HG02870 (cell line): ENCODE data around the gene DDX23.
A peak's percentile ranks its signal among the peaks of the same experiment; 100 is the strongest.
"Not testable (repeated sequence)": the region's sequence is repeated elsewhere in the genome, so short reads cannot be mapped to it uniquely, and the experiment has no call there.

Source experiments
- ATAC-seq: cut with Tn5 transposase; IDR thresholded peaks from one replicate; pipeline ENCODE4 v1.9.1; 2021; ENCODE audit warnings: mild to moderate bottlenecking, moderate library complexity; ENCODE audit not compliant: unreplicated experiment

DDX23 gene

DNA sequence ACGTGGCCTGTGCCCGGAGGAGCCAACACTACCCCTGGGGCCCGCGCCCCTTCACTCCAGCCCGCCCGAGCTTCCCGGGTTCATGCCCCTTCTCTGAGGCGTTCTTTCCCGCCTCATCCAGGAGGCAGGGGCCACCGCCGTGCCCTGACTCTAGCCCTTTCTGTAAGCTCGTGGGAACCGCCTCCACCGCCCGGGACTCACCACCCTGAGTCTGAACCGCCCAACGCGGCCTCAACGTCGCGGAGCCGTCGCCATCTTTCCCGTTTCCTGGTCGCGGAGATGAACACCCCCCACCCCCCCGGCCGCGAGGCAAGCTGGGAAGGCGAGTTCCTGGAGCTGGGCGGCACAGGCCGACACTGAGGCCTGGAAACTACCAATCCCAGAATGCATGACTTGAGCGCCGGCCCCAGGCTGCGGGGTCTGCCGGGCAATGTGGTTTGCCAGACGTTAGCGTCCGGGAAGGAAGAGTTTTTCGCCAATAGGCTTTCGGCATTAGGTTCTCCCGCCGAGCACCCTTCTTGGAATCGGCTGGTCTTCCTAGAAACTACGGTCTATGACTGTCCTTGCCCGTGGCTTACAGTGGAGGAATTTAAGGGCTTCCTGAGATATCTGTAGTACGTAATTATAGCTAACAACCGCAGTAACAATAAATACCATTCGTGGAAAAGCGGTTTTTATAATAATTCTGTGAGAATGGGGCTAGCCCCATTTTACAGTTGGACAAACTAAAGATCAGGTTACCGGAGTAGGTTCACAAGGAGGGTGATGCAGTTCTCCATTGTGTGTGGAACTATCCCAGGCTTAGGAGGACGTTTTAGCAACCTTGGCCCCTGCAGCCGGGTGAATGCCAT is at the start of gene DDX23:
DDX23 (minus strand) TSS at position 281 of the 851 bp plus-strand sequence. CDS start 6,381 bp downstream, outside the sequence.
- peak; percentile 90 for ATAC-seq

DNA sequence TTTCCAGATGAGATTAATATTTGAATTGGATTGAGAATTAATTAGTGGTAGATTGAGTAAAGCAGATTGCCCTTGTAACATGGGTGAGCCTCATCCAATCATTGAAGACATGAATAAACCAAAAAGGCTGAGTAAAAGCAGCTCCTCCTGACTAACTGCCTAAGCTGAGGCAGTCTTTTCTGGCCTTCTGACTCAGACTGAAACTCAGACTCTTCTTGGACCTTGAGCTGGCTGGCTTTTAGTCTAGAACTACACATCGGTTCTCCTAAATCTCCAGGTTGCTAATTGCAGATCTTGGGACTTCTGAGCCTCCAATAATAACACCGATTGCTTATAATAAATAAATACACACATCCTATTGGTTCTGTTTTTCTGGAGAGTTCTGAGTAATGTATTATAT is 49.3 kb upstream of the DDX23 start:
- peak; percentile 63 for ATAC-seq

DNA sequence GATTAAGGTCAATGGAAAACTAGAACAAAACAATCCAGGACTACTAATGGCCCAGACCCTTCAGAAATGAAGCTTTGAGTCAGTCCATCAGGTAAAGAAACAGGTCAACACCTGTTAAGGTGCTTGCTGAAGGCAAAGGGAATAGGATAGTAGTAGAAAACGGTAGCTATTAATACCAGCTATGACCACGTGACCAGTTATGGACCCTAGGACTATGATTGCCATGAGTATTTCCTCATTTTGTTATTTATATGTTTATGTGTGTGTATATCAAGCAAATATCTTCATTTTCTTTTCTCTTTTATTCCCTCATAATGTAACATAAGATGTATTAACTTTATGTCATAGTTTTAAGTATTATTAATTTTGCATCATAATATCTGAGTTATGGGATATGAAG is 47.7 kb upstream of the DDX23 start:
- no peak for ATAC-seq

DNA sequence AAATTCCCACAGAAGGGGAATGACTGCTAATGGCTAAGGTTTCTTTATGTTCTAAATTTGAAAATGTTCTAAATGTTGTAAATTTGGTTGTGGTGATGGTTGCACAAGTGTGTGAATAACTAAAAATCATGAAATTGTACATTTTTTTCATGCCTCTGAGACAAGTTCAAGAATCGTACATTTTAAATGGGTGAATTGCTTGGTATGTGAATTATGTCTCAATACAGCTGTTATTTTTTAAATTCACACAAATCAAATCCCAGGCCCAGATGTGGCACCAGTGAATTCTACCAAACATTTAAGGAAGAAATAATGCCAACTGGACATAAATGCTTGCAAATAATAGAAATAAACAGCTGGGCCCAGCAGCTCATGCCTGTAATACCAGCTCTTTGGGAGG is 42.3 kb upstream of the DDX23 start:
- ATAC-seq, result no peak

DNA sequence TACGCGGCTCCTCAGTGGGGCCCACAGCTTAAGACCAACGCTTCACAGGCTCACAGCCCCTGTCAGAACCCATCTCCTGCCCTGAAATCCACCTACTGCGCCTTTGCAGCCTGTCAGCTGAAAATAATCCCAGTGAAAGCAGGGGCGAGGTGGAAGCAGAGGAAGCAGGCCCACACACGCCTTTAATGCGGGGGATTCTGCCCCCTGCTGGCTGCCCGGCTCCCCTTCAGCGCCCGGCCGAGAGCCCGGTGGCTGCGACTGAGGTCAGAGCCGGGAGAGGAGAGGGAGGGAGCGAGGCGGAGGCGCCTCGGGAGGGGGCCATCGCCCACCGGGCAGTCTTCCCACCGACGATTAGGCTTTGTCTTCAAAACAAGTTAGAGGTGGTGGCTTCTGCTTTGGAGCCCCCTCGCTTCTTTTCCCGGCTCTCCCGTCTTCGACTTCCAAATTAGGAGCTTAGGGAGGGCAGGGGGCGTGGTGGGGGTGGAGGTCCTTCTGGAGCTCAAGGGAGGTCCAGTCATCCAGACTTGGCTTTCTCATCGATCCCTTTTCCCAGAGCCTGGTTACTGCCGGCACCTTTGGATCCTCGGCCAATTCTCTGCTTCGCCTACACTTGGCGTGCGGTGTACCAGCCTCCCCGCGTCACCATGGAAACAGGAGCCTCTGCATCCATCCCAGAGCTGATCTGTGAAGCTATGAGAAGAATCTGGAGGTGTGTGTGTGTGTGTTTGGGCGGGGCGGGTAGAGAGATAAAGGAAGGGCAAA is 38.9 kb upstream of the DDX23 start:
- ATAC-seq, result no peak

DNA sequence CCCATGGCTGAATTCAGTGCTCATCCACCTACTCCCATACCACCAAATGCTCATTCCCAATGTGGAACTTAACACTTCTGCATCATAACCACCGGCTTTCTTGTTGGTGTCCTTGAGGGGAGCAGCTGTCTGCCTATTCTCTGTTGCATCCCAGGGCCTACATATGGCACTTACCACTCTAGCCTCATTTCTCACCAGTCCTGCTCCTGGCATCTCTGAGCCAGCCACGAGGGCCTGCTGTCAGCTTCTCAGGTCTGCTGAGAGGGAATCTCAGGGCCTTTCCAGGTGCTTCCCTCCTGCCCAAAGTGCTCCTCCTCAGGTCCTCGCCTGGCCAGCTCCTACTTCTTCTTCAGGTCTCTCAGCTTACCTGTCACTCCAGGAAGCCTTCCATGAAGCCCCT is 37.7 kb upstream of the DDX23 start:
- ATAC-seq, result no peak

DNA sequence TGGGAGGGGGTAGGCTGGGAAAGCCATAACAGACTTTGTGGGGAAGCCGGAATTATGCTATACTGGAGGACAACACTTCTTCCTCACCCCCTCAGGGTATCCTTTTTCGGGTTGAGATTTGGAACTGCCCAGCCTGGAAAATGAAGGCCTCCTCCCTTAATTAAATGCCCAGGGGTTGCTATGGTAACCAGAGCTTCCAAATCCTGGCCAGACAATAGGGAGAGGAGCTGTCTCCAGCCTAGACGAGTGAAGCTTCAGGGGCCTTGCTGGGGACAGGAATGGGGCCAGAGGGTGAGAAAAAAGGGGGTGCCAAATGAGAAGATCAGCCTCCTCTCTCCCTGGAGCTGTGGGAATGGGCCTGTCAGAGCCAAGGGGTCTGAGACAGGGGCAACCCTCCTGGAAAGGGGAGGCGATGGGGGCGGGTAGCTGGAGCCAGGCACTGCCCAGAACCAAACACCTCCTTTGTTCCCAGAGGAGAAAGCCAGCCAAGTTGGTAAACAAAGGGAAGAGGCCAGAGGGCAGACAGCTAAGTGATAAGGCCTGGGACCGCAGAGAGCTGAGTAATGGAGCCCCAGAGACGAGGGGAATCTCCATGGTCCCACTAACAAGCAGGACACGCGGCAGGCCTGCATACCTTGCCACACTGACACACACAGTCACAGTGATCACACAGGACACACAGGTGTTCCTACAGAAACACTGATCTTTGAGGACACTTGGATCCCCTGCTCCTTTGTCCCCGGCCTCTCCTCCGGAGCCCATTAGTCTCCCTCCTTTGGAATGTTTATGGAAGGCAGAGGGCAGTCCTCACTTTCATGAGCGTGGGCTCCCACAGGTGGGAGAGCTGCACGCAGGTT is 31.6 kb upstream of the DDX23 start:
- ATAC-seq, result no peak

DNA sequence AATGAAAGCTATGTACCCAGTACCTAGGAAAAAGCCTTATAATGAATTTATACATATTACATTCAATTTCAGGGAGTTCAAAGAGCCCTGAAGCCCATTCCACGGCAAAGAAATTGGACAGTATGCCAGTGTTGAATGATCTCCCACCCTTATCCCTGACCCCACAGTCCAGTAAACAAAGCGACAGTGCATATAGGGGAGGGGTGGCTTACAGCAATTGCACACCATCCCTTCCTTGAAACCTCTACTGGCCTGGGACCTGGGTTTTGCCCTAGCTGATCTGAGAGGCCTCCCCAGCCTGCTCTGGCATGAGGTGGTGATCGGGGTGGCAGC is 31.0 kb upstream of the DDX23 start:
- ATAC-seq, result no peak

DNA sequence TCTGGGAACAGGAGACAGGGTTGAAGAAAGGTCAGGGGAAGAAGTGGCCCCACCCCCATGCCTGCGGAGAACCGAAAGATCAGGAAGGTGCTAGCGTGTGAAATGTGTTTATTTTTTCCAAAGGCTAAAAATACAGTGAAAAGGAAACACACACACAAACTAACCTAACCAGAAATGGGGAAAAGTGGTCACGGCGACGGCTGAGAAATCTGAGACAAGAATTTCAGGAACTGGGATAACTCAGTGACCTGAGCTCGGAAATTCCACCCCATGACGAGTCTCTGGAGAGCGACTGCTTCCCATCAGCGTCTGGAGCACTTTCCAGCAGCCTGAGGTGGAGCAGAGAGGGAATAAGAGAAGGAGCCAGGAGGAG is 30.3 kb upstream of the DDX23 start:
- no peak for ATAC-seq

DNA sequence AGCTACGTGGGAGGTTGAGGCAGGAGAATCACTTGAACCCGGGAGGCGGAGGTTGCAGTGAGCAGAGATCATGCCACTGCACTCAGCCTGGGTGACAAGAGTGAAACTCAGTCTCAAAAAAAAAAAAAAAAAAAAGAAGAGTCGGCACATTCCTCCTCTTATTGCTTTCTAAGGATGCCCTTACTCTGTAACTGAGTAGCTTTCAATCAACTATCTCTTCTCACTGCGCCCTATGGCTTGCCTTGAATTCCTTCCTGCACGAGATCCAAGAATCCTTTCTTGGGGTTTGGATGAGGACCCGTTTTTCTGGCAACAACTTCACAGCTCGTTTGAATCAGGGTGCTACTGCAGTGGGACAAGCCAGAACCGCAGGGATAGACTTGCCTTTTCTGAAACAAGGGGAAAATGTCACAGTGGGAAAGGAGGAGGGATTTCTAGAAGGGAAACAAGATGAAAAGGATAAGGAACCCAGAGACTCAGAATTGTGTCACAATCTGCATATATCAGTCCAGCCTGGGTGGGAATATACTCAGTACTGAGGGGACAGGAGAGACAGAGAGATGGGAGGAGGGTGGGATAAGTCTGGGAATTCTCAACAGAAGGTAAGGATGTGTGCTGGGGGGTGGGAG is 29.8 kb upstream of the DDX23 start:
- ATAC-seq, result no peak

DNA sequence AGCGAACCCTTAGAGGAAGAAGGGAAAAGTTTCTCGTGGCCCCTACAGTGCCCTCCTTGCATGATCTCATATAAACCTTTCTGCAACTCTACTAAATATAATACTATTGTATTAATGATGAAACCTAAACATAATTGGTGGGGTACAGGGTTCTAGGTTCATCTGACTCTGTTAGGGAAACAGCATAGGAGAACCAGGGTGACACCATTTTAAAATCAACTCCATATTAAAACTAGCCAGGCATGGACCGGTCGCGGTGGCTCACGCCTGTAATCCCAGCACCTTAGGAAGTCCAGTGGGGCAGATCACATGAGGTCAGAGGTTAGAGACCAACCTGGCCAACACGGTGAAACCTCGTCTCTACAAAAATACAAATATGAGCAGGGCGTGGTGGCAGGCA is 28.7 kb upstream of the DDX23 start:
- ATAC-seq, result no peak

DNA sequence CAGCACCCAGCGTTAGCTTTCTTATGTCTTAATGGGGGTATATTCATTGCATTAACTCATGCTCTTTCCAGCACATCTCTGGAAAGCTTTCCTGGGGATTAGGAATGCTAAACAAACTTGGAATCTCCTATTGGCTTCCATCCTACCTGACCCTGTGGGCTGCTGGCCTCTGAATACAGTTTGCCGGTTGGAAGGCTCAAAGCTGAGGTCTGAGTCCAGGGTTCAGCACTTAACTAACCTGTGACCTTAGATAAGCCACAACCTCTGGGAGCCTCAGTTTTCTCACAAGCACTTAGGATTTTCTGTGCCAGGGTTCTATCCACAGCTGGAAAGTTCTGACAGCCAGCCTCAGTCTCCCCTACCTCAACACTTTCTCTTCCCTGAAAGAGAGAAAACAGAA is 26.6 kb upstream of the DDX23 start:
- ATAC-seq, result no peak

DNA sequence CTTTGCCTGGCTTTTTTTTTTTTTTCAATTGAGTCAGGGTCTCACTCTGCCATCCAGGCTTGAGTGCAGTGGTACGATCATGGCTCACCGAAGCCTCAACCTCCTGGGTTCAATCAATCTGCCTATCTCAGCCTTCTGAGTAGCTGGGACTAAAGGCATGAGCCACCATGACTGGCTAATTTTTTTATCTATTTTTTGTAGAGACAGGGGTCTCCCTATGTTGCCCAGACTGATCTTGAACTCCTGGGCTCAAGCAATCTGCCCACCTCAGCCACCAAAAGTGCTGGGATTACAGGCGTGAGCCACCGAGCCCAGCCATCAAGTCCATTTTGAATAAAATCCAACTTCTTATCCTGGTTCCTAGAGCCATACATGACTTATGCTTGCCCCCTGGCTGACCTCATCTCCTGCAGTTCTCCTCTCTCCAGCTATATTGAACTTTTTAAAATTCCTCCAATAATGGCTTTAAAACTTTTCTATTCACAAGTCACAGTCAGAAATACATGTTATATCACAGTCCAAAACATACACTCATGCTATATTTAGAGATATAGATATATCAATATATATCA is 24.1 kb upstream of the DDX23 start:
- ATAC-seq, result no peak

DNA sequence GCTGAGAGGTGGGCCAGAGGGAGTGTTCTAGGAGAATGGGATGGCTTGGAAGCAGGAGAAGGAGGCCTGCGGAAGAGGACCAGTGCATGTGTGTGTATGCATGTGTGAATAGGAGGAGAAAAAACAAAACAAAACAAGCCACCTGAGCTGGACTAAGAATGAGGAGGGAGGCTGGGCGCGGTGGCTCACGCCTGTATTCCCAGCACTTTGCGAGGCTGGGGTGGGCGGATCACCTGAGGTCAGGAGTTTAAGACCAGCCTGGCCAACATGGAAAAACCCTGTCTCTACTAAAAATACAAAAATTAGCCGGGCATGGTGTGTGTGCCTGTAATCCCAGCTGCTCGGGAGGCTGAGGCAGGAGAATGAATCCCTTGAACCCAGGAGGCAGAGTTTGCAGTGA is 21.6 kb upstream of the DDX23 start:
- not testable (repeated sequence) for ATAC-seq

DNA sequence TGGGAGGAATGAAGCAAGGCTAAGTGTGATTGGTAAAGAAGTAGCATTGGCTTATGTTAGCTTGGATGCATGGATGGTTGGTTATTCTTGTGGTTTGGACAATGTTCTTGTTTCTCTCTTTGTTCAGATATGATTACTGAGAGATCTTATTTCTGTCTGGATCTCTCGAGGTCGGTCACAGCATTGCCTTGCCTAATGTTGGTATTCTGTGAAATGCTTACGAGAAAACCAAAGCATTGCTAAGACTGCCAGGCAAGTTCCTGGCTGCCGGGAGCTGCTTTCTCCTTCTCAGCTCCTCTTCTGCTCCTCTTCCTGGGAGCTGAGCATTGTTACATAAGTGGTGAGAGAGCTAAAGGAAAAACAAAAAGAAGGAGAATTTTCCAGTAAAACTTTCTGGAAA is 21.1 kb upstream of the DDX23 start:
- no peak for ATAC-seq

DNA sequence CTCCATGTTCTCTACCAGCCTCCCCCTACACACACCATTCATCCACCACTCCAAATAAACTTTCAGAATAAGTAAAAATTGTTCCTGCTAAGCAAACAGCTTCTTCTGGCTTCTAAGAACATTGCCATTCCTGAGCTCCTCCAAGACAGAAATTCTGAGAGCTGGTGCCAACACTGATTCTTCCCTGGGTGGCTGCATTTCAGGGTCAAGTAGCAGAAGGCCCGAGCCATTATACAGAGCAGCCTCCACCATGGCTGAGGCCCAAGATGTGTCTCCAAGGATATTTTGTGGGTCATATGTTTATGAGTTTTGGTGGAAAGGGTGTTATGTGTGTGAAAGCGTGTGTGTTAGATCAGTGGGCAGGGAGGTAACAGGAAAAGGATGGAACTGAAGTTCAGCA is 17.2 kb upstream of the DDX23 start:
- no peak for ATAC-seq

DNA sequence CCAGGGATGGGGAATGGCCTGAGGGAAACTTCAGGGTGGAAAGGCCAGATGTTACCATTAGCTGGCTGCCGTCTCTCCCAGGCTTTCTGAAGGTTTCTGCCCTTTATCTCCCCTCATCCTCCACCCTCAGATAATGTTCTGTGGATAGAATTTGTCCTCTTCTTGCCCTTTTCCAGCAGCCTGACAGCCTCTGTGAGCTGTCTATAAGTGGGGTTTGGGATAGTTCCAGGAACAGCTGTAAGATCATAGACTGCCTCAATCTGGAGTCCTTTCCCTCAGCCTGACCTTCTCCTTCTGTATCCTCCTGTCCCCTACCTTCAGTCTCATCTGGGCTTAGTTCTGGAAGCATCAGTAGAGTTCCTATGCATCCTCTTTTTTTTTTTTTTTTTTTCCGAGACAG is 16.5 kb upstream of the DDX23 start:
- no peak for ATAC-seq

DNA sequence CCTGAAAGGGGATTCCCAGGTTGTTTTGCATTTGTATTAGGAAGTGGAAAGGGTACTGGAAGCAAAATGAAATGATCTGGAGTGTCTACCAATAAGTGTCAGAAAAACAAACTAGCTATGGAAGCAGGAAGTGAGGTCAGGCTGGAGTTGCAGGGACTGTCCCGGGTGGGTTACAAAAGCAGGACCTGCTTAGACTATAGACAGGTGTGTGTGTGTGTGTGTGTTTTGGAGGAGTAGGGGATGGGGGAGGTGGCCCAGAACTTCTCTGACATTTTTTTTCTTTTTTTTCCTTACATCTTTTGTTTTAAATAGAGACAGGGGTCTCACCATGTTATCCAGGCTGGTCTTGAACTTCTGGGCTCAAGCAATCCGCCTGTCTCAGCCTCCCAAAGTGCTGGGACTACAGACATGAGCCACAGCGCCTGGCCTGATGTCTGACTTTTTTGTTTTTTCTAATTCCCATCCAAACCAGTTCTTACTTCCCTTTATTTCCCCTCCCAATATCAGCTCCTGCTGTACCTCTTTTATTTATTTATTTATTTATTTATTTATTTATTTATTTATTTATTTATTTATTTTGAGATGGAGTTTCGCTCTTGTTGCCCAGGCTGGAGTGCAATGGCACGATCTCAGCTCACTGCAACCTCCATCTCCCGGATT is 14.2 kb upstream of the DDX23 start:
- no peak for ATAC-seq

DNA sequence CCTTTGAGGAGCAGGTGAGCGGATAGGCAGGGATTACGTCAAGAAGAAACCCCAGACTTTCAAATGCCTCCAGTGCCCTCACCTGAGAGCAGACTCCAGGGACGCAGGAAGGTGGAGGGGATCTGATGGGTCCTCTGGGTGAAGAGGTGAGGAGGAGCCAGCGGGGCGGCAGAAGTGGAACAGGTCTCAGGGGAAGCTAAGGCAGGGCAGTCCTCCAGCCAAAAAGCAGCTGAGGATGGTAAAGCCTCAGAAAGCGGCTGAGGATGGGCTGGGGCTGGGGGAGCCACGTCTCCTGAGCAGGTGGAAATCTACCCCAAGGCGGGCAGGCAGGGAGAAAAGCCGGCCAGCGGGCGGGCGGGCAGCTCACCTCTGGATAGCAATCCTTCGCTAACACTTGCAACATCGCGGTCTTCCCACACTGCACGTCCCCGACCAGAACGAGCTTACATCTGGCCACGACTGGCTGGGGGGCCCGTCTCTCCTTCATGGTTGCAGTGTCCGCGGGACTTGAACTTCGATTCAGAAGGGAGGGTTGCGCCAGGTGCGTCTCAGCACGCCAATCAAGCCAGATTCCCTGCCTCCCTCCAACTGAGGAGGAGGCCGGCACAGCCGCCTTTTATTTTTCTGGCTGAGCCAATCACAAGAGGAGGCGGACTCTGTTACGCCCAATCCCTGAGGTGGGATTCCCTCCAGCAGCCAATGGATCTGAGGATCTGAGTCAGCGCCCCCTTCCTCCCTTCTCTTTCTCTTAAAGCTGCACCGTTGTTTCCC is 13.5 kb upstream of the DDX23 start, which contains the start of gene RND1:
RND1 (minus strand) TSS at position 590 of the 771 bp plus-strand sequence; CDS start at position 487, 103 bp downstream.
- peak; percentile 82 for ATAC-seq
